K562 (cell line): ENCODE data around the gene ZNF692.

Experiments used
- CEBPB ChIP-seq: fragments of 450-650 bp; IDR thresholded peaks from 2 replicates; pipeline ENCODE4 v1.6.1; 2016; ENCODE audit warnings: missing genetic modification characterization, missing compliant biosample characterization
- CREB1 ChIP-seq, 2 experiments: sonication (generic) in 1 of 2; formaldehyde crosslinking in 1 of 2; IDR thresholded peaks; 2 replicates each; pipeline versions ENCODE4 v1.6.1 to v1.8.0; 2012 to 2022; ENCODE audit warnings: inconsistent platforms in 1 of 2, mild to moderate bottlenecking in 1 of 2, missing genetic modification reagents in 1 of 2, moderate library complexity in 1 of 2
- JUN ChIP-seq, 2 experiments: sonication (generic) in 1 of 2; formaldehyde crosslinking in 1 of 2; IDR thresholded peaks; 2 replicates each; pipeline versions ENCODE4 v1.6.1 to v1.8.0; 2012 to 2022; ENCODE audit warnings: borderline replicate concordance in 2 of 2, mild to moderate bottlenecking in 2 of 2, improper control_type of control experiment in 1 of 2, low read depth in 1 of 2, low read length in 1 of 2, missing genetic modification reagents in 1 of 2
- RBM25 ChIP-seq: fragments of 200-400 bp; formaldehyde crosslinking; IDR thresholded peaks from 2 replicates; pipeline ENCODE4 v1.6.1; 2018; ENCODE audit warnings: low read length, low read depth, moderate library complexity; ENCODE audit not compliant: severe bottlenecking
- TBP ChIP-seq: optimal IDR thresholded peaks from 2 replicates; pipeline ENCODE3; 2011; ENCODE audit warnings: low read depth, low read length, improper control_type of control experiment
- TCF3 ChIP-seq: sonication (generic); formaldehyde crosslinking; IDR thresholded peaks from 2 replicates; pipeline ENCODE4 v1.4.0; 2020; ENCODE audit warnings: mild to moderate bottlenecking, missing genetic modification reagents
- ZBED1 ChIP-seq: IDR thresholded peaks from 2 replicates; pipeline ENCODE4 v1.6.1; 2014
- ZBTB8A ChIP-seq: fragments of 450-650 bp; IDR thresholded peaks from 2 replicates; pipeline ENCODE4 v1.6.1; 2018; ENCODE audit warnings: mild to moderate bottlenecking, moderate library complexity; ENCODE audit not compliant: partially characterized antibody
- ZNF3 ChIP-seq: fragments of 250-450 bp; sonication (Bioruptor Pico); IDR thresholded peaks from 2 replicates; pipeline ENCODE4 v1.5.0; 2021; ENCODE audit warnings: mild to moderate bottlenecking, moderate library complexity
- ZNF354B ChIP-seq: fragments of 250-450 bp; sonication (Bioruptor Pico); IDR thresholded peaks from 2 replicates; pipeline ENCODE4 v1.4.0; 2020
- TF ChIP-seq, protein P1 (sequence below): fragments of 450-650 bp; formaldehyde crosslinking; IDR thresholded peaks from 2 replicates; pipeline ENCODE4 v1.4.0; 2020; ENCODE audit warnings: mild to moderate bottlenecking, moderate library complexity
- TF ChIP-seq, protein P2 (sequence below): fragments of 250-450 bp; sonication (Bioruptor Pico); IDR thresholded peaks from 2 replicates; pipeline ENCODE4 v1.8.0; 2021; ENCODE audit warnings: borderline replicate concordance, mild to moderate bottlenecking, moderate library complexity; ENCODE audit not compliant: poor library complexity, severe bottlenecking
- TF ChIP-seq, protein P3 (sequence below): sonication (generic); formaldehyde crosslinking; IDR thresholded peaks from 2 replicates; pipeline ENCODE4 v1.8.1; 2023; ENCODE audit warnings: mild to moderate bottlenecking, missing genetic modification reagents

DNA sequence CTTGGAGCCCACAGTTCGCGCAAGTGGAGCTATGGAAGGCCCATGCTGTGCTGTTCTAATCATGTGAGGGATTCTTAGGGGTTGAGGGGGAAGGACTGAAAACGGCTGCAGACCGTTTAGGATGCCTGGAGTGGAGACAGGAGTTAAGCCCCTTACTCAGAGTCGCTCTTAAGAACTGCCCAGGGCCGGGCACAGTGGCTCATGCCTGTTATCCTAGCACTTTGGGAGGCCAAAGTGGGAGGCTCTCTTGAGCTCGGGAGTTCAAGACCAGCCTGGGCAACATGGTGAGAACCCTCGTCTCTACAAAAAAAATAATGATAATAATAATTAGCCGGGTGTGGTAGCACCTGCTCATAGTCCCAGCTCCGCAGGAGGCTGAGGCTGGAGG lies 19.7 kb downstream of the ZNF692 start:
- TF ChIP-seq TCF3 (CRISPR knock-in tag): no peak
- no peak for TF ChIP-seq CREB1 (IDR thresholded peaks at IDR 0.05)
- no peak for TF ChIP-seq CREB1 (CRISPR knock-in tag; IDR thresholded peaks at IDR 0.05)
- TF ChIP-seq TBP: no peak
- TF ChIP-seq ZBTB8A: no peak
- TF ChIP-seq, protein P1, sequence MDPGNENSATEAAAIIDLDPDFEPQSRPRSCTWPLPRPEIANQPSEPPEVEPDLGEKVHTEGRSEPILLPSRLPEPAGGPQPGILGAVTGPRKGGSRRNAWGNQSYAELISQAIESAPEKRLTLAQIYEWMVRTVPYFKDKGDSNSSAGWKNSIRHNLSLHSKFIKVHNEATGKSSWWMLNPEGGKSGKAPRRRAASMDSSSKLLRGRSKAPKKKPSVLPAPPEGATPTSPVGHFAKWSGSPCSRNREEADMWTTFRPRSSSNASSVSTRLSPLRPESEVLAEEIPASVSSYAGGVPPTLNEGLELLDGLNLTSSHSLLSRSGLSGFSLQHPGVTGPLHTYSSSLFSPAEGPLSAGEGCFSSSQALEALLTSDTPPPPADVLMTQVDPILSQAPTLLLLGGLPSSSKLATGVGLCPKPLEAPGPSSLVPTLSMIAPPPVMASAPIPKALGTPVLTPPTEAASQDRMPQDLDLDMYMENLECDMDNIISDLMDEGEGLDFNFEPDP (CRISPR knock-in tag): no peak
- no peak for TF ChIP-seq ZBED1
- TF ChIP-seq, protein P2, sequence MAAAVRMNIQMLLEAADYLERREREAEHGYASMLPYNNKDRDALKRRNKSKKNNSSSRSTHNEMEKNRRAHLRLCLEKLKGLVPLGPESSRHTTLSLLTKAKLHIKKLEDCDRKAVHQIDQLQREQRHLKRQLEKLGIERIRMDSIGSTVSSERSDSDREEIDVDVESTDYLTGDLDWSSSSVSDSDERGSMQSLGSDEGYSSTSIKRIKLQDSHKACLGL (CRISPR knock-in tag): no peak
- no peak for TF ChIP-seq ZNF354B (CRISPR knock-in tag)
- no peak for TF ChIP-seq RBM25
- no peak for TF ChIP-seq CEBPB
- no peak for TF ChIP-seq ZNF3 (CRISPR knock-in tag)
- TF ChIP-seq, protein P3, sequence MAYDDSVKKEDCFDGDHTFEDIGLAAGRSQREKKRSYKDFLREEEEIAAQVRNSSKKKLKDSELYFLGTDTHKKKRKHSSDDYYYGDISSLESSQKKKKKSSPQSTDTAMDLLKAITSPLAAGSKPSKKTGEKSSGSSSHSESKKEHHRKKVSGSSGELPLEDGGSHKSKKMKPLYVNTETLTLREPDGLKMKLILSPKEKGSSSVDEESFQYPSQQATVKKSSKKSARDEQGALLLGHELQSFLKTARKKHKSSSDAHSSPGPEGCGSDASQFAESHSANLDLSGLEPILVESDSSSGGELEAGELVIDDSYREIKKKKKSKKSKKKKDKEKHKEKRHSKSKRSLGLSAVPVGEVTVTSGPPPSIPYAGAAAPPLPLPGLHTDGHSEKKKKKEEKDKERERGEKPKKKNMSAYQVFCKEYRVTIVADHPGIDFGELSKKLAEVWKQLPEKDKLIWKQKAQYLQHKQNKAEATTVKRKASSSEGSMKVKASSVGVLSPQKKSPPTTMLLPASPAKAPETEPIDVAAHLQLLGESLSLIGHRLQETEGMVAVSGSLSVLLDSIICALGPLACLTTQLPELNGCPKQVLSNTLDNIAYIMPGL (CRISPR knock-in tag): no peak
- no peak for TF ChIP-seq JUN (IDR thresholded peaks at IDR 0.05; ENCODE audit: borderline replicate concordance, low read depth, low read length)
- TF ChIP-seq JUN (CRISPR knock-in tag; IDR thresholded peaks at IDR 0.05; ENCODE audit: borderline replicate concordance): no peak
